AG08395 (cell line): ENCODE results near the gene SMIM5.
"Not testable (repeated sequence)": the region's sequence is repeated elsewhere in the genome, so short reads cannot be mapped to it uniquely, and the experiment has no call there.

Experiments
- DNase-seq: peaks from one replicate; pipeline ENCODE4 v3.0.0; 2012; ENCODE audit warnings: mixed read lengths, low spot score

SMIM5 gene

DNA sequence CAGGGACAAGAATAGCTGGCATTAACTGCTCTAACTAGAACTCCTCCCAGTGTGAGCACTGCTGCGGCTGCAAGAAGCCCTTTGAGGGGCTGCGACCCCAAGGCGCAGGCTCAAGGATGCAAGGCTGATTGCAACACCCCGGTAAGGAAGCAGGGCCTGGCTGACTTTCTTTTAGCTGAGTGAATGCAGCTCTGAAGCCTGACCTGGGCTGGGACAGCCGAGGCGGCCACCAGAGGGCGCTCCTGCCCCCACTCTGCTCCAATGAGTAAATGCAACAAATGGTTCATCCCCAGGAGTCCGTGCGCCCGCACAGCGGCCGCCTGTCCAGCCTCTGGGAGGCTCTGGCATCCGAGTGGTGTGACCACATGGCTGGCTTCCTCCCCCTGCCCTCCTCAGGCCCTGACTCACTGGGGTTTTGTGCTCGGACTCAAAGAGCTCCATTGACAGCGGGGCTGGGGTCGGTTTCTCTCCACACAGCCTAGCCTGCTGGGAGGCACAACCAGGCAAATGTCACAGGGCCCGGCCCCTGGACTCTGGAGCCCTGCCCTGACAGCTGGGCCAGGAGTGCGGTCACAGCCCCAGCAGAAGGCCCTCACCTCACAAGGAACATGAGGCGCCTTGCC, at the start of gene SMIM5:
TSS of gene SMIM5 (plus strand) at position 572 of the 623 bp plus-strand sequence. CDS start 6,768 bp downstream, outside the sequence.
- DNase-seq, result peak; percentile 96

GRCh38 chr17:75584849-75585175, 48.4 kb upstream of the SMIM5 start:
- no peak for DNase-seq

DNA sequence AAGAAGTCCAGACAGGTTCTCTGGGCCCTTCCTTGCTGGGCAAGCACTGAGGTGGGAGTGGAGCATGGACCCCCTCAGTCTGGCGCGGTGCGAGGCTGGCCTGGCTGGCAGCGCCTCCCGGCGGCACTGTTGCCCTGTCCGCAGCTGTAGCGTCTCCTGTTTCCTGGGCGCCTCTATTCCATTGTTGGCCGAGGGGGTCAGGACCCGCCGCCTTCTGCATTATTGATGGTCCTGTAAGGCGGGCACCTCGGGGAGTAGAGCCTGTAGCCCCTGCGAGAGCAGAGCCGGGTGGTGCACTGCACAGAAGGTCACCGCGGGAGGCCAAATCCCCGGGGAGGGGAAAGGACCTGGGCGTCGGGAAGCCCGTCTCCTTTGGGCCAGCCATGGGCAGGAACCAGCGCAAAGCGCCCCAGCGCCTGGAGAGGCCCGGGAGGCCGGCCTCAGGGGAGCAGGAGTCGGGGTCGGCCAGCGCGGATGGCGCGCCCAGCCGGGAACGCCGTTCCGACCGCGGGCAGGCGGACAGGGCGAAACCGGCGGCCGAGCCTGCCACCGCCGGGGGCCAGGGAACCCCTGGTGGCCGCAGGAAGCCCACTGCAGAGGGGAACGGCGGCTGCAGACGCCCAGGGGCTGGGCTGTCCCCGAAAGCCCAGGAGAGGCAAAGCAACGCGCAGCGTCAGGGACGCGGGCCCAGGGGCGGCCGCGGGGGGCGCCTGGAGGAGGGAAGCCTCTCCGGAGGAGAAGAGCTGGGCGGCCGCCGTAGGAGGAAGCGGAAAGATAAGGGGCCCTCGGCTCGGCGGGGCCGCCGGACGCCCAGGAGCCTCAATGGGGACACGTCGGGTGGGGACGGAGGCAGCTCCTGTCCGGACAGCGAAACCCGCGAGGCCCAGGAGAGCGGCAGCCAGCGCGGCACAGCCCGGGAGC, 45.3 kb upstream of the SMIM5 start, which contains the start of gene MYO15B:
TSS of gene MYO15B (plus strand) at position 126 of the 921 bp plus-strand sequence. CDS start at position 384, 258 bp downstream.
- DNase-seq, result no peak

- no peak for DNase-seq
Measured at GRCh38 chr17:75588596-75589011, 44.6 kb upstream of the SMIM5 start.

GRCh38 chr17:75589012-75589918, 44.0 kb upstream of the SMIM5 start:
- DNase-seq, result peak; percentile 98

- DNase-seq, result no peak
Measured at GRCh38 chr17:75589919-75590303, 43.3 kb upstream of the SMIM5 start.

DNA sequence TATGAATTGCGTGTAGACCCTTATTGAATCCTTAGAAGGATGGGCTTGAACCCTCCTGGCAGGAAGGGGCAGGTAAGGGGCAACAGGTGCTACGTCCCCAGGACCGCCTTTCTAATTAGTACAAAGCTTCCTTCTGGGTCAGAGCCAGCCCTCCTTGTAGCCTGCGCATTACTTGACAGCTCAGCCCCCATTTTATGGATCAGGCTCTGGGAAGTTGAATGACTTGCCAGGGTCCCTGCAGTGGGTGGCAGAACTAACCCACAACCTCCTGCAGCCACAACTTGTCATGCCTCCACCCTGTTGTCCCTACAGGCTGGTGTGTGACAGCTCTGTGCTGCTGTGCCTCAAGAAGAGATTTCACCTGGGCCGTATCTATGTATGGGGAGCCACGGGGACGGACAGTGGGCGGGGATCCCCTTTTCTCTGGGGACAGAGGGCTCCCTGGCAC, 42.9 kb upstream of the SMIM5 start:
- no peak for DNase-seq

GRCh38 chr17:75590849-75591721, 42.1 kb upstream of the SMIM5 start:
- no peak for DNase-seq

DNA sequence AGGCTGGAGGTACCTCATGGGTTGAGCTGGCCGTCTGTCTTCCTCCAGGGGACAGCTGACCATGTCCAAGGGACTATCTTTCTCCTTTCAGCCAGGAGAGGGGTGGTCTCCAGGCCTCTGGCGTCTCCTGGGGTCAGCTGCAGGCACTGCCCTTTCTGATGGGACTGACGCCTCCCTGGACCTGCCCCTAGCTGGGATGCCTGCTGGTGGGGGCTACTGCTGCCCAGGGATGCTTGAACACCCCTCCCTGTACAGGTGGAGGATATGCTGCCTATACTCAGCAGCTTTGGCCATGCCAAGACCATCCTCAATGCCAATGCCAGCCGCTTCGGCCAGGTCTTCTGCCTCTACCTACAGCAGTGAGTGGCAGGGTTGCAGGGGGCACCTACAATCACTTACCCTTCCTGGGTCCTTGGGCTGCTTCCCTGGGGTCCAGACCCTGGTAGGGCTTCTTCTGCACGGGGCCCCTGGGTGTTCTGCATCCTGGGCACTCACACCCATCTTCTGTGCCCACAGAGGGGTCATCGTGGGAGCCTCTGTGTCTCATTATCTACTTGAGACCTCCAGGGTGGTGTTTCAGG, 41.4 kb upstream of the SMIM5 start:
- no peak for DNase-seq

GRCh38 chr17:75592348-75593020, 40.8 kb upstream of the SMIM5 start:
- no peak for DNase-seq

GRCh38 chr17:75593430-75593829, 39.8 kb upstream of the SMIM5 start:
- not testable (repeated sequence) for DNase-seq

GRCh38 chr17:75594499-75595283, 38.5 kb upstream of the SMIM5 start:
- no peak for DNase-seq

GRCh38 chr17:75595284-75595919, 37.8 kb upstream of the SMIM5 start:
- DNase-seq, result no peak

- DNase-seq, result no peak
Measured at GRCh38 chr17:75595920-75596313, 37.3 kb upstream of the SMIM5 start.

GRCh38 chr17:75596320-75597087, 36.7 kb upstream of the SMIM5 start:
- no peak for DNase-seq

DNA sequence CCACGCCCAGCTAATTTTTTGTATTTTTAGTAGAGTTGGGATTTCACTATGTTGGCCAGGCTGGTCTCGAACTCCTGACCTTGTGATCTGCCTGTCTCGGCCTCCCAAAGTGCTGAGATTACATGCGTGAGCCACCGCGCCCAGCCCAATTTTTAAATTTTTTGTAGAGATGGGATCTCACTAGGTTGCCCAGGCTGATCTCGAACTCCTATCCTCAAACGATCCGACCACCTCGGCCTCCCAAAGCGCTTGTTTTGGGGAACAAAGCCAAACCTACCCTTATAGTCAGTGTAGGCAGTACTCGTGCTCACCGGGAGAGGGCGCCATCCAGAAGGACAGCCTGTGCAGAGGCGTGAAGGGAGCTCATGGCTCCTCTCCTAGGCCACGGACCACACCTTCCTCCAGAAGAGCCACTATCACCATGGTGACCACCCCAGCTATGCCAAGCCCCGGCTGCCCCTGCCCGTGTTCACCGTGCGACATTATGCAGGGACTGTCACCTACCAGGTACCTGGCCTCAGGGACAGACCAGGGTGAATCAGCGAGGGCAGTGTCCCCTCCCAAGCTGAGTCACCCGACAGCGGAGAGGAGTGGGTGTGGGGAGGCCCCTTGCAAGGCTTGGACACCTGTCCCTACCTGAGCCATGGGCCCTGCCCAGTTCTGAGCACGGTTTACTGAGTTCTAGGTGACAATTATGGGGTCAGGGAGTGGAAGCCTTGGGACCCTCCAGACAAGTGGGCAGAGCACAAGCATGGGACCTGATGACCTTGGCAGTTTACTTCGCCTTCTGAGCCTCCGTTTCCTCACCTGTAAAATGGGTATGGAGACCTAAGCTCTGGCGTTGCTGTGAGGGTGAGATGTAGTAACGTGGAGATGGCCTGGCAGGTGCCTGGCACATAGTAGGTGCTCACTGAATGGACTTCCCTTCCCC, 31.9 kb upstream of the SMIM5 start:
- DNase-seq, result peak; percentile 56

DNA sequence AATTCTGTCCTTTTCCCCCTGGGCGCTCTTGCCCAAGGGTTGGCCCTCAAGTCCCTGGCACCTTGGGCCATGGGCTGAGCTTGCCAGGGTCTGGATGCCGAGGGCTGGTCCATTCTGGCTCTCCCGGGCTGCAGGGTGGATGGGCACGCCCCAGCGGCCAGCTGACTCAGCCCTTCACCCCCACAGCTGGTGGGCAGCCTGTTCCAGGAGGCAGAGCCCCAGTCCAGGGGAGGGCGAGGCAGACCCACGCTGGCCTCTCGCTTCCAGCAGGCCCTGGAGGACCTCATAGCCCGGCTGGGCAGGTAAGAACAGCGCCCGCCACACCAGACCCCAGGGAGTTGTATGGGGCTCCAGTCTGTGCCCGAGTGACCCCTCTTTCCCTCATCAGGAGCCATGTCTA, 30.6 kb upstream of the SMIM5 start:
- no peak for DNase-seq
